Measurements from ENCODE around the gene CGREF1.

DNA sequence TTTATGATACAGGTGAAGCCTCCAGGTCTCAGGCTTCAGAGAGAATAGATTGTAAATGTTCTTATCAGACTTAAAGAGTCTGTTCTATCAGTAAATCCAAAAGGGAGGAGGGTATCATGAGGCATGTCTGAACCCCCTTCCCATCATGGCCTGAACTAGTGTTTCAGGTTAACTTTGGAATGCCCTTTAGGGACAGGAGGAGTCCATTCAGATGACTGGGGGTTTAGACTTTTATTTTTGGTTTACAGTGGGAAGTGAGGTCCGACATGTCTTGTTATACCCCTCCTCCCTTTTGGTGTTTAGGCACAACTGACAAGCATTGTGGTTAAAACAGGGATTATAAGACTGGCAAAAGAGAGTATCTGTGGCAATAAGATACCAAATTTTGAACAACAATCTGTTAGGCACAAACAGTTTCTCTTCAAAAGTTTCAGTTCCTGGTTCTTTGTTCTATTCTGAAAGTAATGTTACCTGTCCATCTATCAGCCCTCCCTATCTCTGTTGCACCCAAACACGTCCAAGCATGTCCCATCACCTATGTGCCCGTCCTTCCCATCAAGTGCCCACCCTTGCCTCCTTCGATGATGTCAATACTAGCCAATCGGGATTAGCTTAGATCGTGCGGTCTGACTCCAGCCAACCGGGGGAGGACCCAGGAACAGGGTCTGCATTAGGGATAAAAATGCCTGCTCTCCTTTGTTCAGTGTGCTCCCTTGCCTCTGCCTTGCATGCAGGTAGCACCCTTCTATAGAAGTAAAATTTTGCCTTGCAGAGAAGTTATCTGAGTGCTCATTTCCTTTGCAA, 46.2 kb upstream of the CGREF1 start:
- TF ChIP-seq CTCF (IDR thresholded peaks at IDR 0.05; ENCODE audit: borderline replicate concordance, extremely low read depth, low read length, poor library complexity, severe bottlenecking) = no peak
- TF ChIP-seq EZH2 (IDR thresholded peaks at IDR 0.05; ENCODE audit: borderline replicate concordance, low read depth, low read length, severe bottlenecking) = no peak

Measured in DND-41 (cell line).